ENCODE results near the gene SMYD2. TPM values are rescaled to one million over a fixed set of nuclear protein-coding genes. Genes with fewer than 3 reads are reported as not detected.
A peak's percentile ranks its signal among the peaks of the same experiment; 100 is the strongest.

Gene SMYD2
- polyA plus RNA-seq, 4 donors: 30.2 to 50.8 (median 43.3) TPM

DNA sequence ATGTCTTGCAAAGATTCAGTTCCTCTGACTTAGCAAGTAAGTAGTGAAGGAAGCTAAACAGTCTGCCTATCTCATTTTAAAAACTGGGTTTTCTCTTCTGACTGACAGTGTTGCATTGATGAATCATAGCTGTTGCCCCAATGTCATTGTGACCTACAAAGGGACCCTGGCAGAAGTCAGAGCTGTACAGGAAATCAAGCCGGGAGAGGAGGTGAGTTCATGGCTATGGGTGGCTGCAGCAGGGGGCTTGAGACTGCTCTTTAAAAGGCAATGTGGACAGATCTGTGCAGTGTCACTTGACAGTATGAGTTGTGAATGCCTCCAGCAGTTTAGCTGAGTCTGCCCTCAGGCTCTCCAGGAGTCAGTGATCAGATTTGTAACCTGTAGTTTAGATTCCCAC is 46.6 kb downstream of the SMYD2 start:
- DNase-seq (ENCODE audit: low read depth in 4 of 4, low spot score in 3 of 4): no peak

DNA sequence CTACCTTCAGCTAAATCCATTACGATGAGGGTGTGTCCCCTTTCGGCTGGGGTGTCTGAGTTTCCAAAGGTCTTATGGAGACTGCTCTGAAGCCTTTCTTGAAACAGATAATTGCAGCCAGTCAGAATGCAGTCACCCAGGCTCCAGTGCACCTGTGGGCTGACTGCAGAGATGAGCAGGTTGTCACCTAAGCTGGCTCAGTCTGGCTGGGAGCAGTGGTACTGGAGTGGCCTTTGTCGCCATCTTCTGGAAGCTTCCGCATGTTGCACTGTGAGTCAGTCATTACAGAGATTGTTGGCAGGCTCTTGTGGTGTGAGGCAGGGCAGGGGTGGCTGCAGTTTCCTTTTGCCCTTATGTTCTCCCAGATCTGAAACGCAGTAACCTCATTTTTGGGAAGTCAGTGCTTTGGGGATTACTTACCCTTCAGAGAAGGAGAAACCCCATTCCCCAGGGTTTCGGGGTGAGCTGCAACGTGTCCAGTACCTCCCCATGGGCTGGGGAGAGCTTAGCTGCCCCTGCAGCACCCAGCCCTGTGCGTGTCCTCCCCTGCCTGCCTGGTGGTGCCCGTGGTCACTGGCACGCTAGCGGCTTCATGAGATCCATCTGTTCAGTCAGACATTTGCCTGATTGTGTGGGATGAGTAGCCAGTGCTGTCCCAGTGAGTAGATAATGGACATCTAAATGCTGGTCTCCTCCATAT is 48.0 kb downstream of the SMYD2 start:
- DNase-seq (ENCODE audit: low read depth in 4 of 4, low spot score in 3 of 4): peak; percentile 53 to 65 (median 58)

DNA sequence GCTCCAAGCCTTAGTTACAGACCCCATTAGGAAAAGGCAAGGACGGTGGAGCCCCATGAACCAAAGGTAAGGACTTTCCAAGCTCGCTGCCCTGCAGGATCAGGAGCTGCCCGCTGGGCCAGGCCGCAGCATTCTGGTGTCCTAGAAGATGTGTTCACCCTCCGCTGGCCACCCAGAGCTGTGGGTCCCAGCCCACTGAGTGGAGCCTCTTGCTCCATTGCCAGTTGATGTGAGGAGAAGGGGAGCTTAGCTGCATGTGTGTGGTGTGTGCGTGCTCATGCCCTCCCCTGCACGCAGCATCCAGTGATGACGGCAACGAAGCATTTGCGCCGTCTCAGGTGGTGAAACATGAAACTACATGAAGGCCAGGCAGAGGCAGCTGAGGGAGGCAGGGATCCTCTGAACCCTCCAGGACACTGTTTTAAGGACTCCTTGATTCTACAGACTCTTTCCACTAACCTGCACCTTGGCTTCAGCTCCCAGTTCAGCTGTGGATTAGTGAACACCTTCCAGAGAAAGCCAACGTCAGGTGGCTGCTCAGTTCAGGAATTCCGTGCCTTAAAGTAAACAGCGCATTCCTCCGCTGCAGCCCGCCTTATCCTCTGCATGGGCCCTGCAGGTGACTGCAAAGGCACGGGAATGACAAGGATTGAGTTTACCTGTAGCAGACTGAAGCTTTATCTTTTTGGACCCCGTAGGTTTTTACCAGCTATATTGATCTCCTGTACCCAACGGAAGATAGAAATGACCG is 48.7 kb downstream of the SMYD2 start:
- DNase-seq (ENCODE audit: low read depth in 4 of 4, low spot score in 3 of 4): no peak

DNA sequence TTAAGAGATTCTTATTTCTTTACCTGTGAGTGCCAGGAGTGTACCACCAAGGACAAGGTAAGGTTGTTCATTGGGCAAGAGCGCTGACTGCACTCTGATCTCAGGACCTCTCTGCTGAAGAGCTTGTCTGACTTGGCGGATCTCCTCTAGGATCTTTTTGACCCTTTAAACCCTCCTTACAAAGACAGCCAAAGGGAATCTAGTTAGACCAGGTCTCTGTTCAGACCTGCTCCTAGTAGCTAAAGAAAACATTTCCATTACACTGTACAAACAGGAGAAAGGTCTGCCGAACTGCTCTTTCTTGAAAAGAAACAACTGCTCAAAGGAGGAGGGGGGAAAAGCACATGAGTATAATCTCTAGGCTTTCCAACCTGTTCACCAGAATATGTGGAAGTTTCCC is 49.3 kb downstream of the SMYD2 start:
- DNase-seq (ENCODE audit: low read depth in 4 of 4, low spot score in 3 of 4): no peak

DNA sequence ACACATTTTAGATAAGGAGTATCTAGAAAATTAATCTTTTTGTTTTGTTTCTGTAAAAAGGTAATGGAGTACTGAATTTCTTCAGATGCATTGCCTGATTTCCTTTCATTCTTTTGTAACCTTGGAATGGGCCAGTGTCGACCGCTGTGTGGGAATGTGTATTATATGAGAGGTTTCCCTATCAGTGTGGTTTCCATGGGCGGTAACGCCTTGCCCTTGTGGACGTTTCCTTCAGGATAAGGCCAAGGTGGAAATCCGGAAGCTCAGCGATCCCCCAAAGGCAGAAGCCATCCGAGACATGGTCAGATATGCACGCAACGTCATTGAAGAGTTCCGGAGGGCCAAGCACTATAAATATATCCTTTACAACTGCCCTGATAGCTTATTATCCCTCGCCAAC is 49.8 kb downstream of the SMYD2 start:
- DNase-seq (ENCODE audit: low read depth in 4 of 4, low spot score in 3 of 4): no peak

DNA sequence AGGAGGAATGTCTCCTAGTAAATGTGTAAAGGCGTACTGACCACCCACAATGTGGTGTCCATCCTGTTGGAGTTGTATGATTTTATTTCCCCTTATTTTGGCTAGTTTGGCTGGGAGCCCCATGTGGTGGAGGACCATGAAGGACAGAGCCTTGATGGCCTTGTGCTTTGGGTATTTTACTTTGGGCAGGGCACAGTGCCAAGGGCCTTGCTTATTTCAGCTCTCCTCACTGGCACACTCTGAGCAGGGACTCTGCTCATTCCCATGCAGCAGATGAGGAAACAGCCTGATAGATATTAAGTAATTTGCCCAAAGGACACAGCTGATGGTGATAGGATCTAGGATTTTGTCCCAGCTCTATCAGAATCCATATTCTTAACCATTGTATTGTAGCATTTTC is 50.2 kb downstream of the SMYD2 start:
- no peak for DNase-seq (ENCODE audit: low read depth in 4 of 4, low spot score in 3 of 4)

DNA sequence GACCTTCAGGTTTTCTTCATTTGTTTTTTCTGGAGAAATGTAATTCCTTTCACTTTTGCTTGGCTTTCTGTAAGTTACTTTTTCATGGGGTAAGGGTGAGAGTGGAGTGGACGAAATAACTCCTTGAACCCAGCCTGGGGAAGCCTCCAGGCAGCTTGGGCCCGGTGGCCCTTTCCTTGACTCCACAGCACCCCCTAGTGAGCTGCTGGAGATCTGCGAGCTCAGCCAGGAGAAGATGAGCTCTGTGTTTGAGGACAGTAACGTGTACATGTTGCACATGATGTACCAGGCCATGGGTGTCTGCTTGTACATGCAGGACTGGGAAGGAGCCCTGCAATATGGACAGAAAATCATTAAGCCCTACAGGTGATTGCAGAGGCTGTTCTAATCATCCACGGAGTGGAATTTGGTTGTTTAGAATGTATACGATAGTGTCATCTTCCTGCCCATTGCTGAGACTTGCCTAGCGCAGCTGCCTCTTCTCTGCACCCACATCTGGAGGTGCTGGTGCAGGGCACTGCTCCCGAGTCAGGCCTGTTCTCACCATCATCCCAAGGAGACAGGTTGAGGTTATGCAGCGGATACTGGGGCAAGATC is 51.0 kb downstream of the SMYD2 start:
- DNase-seq (ENCODE audit: low read depth in 4 of 4, low spot score in 3 of 4): no peak

DNA sequence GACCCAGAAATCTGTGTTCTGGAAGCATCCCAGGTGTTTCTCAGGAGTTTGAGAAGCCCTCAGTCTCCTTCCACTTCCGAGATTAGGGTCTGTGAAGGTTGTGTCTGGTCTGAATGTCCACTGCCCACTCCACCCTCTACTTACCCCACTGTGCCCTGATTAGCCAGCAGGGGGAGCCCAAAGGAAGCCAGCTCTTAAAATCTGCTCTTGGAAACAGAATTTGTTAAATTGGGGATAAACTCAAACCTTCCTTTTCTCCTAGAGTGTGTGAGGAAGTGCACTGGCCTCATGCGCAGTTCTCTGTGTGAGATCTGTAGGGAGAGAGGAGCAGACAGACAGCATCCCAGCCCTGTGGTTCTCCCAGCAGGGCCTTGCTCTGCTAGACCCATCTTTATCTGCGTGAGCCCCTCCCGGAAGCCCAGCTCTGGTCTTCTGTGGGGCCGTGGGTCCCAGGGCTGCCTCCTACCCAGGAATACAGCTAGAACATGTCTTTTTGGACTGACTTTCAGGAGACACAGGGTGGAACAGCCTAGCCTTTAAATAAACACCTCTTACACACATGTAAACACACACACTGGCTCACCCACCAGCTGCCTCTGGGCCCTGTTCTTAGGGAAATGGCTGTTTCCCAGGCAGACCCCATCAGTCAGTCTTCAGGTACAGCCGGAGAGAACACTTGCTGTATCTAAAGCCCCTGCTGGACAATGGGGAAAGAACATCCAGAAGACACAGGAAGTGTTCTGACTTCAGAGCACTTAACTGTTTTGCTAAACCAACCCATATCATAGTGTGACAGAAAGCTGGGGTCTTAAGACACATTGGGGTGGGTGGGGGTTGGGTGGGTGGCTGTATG is 52.2 kb downstream of the SMYD2 start:
- no peak for DNase-seq (ENCODE audit: low read depth in 4 of 4, low spot score in 3 of 4)

DNA sequence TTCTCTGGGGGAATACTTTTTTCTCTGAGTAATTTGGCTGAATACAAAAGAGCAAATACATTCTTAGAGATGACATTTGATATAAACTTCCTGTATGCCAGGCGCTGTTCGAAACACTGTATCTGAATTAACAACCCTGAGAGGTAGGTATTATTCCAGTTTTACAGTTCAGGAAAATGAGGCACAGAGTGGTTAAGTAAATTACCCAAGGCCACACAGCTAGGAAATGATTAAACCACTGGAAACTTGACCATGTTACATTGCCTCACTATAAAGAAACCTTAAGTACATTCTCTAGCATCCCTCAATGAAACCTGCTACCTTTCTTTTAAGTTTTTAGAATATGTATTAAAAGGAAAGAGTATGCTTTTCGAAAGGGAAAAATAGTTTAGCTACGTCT is 54.6 kb downstream of the SMYD2 start:
- no peak for DNase-seq (ENCODE audit: low read depth in 4 of 4, low spot score in 3 of 4)

DNA sequence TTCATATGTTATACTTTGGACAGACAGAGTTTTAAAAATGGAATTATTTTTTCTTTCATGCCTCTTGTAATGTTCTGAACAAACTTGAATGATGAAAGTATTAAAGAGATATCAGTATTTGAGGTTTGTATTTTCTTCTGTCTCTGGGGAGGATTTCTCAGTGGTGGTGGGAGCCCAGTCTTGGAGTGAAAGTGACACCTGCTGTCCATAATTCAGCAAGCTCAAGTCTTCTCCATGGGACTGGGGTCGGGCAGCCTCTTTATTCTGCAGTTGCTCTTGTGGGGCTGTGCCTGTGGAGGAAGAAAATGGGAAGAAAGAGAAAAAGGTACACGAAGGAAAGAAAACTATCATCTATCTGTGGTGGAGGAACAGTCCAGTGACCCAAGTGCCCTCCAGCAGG is 56.1 kb downstream of the SMYD2 start:
- DNase-seq (ENCODE audit: low read depth in 4 of 4, low spot score in 3 of 4): no peak

DNA sequence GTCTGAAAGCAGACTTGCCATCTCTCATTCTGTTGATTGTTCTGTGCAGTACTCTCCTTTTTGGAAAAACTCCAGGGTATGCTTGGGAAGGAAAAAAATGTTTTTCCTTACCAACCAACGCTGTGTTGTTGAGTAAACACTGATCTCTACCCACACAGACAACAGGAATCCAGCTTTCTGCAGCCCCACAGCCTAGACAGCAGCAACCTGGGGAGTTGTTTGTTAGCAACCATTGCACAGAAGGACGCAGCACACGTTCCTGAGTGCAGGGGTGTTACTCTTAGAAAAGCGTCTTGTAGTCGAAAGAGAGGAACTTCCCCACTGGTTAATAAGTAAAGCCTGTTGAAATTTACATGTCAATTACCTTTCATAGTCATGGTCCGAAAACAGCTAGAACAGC is 56.6 kb downstream of the SMYD2 start:
- no peak for DNase-seq (ENCODE audit: low read depth in 4 of 4, low spot score in 3 of 4)

DNA sequence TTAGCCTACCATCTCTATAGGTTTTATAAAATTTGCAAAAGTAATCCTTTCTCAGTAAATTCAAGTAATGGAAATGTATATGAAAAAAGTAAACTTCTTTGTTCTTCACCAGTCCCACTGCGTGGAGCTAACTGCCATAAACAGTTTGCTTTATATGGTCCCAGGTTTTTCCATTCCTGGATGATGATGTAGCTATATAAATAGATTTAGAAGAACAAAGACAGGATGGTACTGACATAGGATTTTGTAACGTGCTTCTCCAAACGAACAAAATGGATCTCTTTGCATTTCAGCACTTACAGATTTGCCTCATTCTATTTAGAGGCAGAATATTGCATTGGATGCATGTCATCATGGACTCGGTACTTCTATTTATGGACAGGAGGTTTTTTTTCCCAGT is 57.3 kb downstream of the SMYD2 start:
- no peak for DNase-seq (ENCODE audit: low read depth in 4 of 4, low spot score in 3 of 4)

DNA sequence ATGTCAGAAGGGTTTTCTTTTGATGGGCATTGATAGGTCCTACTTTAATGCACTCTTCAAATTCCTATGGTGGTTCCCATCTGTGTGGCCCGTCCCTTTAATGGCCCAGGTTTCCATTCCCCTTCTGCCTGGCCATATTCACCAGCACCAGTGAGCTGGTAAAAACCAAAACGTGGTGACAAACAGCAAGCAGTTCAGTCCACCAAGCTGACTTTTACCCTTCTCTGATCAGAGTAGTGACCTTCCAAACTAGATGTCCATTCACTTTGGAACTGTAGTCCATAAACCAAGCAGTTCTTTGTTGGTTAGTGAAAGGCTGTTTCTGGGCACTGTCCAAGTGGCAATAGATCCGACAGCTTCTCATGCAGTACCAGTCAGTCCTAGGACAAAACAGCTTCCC is 60.5 kb downstream of the SMYD2 start:
- no peak for DNase-seq (ENCODE audit: low read depth in 4 of 4, low spot score in 3 of 4)

DNA sequence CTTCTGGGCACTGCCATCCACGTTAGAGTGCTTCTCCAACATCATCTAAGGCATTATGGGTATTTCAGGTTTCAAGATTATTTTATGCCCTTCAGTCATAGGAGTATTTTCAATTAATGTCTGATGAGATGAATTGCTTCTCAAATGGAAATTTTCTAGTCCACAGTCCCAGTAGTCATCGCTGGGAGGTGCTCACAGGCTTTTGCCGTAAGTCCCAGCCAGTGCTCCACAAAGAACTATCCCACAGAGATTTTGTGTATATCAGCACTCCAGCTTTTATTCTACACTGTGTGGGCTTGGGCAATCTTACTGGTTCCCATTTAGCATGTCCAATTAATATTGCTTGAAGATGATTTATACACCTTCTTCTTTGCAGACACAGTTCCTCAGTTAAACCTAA is 61.0 kb downstream of the SMYD2 start:
- DNase-seq (ENCODE audit: low read depth in 4 of 4, low spot score in 3 of 4): no peak

DNA sequence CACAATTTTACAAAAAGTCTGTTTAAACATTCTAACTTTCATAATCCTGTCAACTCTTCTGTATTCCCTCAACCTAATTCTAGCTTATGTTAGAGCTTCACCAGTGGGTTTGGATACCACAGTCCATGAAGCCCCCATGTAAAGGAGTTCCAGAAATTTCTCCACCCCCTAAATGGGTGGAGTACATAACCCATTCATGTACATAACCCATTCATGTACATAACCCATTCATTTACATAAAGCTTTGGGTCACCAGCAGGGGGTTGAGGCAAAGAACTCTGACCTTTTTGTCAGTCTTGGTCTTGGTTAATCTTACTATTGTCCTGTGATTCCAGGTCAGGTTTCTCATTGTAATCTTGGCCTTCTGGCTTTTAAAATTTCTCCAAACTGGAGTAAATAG is 61.6 kb downstream of the SMYD2 start:
- DNase-seq (ENCODE audit: low read depth in 4 of 4, low spot score in 3 of 4): no peak

DNA sequence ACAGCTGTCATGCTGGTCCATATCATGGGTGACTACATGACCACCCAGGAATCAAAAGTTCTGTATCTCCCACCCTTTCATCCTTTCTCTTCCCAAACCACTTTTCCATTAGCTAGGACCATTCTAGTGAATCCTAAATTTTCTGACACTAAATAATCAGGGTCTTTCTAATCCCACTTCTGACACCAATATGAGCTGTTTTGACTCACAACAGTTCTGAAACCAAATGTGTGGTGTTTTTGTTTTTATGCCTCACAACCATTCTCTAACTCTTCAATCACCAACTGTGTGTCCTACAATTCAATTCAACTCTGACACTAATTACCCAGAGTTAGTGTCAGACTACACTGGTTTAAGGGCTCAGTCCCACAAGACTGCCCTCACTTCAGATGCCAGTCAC is 63.9 kb downstream of the SMYD2 start:
- DNase-seq (ENCODE audit: low read depth in 4 of 4, low spot score in 3 of 4): no peak

DNA sequence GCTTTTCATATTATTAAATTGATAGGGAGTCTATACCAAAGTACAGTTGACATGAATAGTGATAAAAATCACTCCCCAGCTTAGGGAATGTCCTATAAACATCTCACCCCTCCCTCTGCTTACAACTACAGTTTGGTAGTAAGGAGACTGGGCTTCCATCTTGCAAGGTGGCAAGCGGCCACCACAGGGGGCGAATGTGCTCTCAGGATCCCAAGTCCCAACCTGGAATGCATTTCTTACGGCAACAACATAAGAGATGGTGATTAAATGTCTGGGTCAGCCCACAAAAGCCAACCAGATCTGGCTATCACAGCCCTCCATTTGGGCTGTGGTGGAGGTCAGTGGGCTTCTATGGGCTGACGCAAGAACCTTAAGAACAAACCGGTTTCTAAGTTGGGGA is 68.0 kb downstream of the SMYD2 start:
- DNase-seq (ENCODE audit: low read depth in 4 of 4, low spot score in 3 of 4): no peak

DNA sequence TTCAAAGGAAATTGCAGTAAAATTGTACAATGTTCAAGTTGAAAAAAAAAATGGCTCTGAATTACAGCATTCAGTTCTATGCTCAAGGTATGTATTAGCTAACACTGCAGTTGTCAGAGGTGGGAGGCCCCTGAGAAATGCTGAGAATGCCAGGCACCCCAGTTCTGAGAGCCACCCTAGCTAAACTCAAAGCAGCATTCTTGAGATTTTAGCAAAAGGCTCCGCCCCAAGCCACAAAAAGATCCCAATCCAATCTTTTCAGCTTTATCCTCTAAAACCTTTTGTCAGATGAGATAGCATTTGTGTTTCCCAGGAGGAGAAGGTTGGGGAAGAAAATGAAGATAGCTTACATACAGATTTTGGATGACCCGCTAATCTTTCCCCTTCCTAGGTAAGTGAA is 68.8 kb downstream of the SMYD2 start:
- DNase-seq (ENCODE audit: low read depth in 4 of 4, low spot score in 3 of 4): no peak

DNA sequence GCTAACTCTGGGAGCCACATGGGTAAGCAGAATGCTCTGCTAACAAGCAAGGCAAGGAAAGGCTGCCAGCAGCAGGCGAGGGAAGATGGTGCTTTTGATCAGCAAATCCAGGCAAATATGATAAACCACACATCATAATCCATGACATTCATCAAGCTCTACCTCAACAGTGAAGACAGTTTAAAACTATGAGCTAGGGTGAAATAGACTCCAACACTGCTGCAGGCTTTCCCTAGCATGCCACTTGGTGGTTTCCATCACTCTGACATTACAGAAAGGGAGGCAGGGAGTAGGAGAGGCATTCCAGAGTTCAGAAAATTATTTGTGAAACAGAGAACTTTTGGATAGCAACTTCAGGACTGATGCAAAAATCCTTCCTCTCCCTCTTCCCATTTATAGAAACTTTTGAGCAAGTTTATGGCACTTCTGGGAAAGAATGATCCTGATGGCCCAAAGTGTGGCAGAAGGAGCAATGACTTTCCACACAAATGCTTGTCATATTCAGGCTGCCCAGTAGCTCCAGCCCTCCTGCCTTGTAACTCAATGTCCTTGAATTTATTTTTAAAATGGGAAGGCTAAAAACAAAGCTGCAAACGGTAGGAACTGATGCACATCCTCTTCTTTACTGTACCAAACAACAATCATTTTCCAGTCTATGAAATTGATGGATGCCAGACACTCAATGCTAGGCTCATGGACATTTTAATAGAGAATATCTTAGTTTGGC is 70.8 kb downstream of the SMYD2 start:
- DNase-seq (ENCODE audit: low read depth in 4 of 4, low spot score in 3 of 4): no peak

DNA sequence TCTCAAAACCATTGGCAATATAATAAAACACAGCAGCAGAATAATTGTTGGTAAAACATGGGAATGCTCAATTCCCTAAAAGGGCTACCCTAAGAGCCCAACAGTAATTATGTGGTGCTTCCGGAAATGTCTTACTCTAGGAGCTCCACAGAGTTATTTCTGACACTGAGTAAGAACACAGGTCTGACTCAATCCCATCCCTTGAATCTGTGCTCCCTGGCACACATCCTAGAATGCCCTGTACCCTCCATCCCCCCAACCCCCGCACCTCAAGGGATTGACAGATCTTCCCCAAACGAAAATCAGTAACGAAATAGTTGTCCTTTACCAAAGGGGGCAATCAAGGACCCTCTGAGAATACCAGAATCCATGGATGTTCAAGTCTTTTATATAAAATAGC is 71.9 kb downstream of the SMYD2 start:
- DNase-seq (ENCODE audit: low read depth in 4 of 4, low spot score in 3 of 4): no peak
